ENCODE measurements around the gene DMTF1.

DNA sequence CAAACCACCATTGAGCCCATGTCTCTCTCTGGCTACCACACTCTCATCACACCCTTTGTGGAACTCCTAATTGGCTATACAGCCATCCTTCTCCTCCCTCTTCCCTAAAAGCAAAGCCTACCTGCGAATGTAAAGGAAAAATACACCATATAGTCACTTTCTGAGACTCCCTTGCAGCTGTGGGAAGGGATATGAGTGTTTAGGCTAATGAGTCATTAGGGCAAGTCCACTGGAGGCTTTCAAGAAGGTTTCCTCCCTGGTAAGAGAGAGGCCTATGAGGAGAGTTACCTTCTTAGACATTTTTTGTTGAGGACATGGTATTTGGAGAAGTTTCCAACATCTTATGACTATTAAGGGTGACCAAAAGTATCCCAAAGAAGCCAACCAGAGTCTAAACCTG is 71.4 kb downstream of the DMTF1 start:
- TF ChIP-seq, protein P1, sequence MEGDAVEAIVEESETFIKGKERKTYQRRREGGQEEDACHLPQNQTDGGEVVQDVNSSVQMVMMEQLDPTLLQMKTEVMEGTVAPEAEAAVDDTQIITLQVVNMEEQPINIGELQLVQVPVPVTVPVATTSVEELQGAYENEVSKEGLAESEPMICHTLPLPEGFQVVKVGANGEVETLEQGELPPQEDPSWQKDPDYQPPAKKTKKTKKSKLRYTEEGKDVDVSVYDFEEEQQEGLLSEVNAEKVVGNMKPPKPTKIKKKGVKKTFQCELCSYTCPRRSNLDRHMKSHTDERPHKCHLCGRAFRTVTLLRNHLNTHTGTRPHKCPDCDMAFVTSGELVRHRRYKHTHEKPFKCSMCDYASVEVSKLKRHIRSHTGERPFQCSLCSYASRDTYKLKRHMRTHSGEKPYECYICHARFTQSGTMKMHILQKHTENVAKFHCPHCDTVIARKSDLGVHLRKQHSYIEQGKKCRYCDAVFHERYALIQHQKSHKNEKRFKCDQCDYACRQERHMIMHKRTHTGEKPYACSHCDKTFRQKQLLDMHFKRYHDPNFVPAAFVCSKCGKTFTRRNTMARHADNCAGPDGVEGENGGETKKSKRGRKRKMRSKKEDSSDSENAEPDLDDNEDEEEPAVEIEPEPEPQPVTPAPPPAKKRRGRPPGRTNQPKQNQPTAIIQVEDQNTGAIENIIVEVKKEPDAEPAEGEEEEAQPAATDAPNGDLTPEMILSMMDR (conservative IDR thresholded peaks at IDR 0.05; ENCODE audit: low read length) = no peak
- no peak for TF ChIP-seq EZH2phosphoT487 (IDR thresholded peaks at IDR 0.05; ENCODE audit: borderline replicate concordance)

All from Loucy (cell line).